Transverse colon (tissue), 4 donors: ENCODE data around the gene BCAM. TPM values are rescaled to one million over a fixed set of nuclear protein-coding genes. Genes with fewer than 3 reads are reported as not detected.
A peak's percentile ranks its signal among the peaks of the same experiment; 100 is the strongest.

Experiments used
- DNase-seq: peaks from one replicate; pipeline ENCODE4 v3.0.0-alpha.2; 2019
- H3K27ac ChIP-seq, 4 donors: fragments of 200-600 bp; sonication (generic); 2 replicates each; pipeline ENCODE4 v1.5.1; 2016 to 2018; ENCODE audit warnings: inconsistent platforms in 4 of 4
- H3K27me3 ChIP-seq: fragments of 200-600 bp; sonication (generic); 2 replicates; pipeline ENCODE4 v1.5.1; 2017; ENCODE audit warnings: inconsistent platforms
- H3K36me3 ChIP-seq, 4 donors: fragments of 200-600 bp; sonication (generic); 2 replicates each; pipeline ENCODE4 v1.5.1; 2017 to 2019; ENCODE audit warnings: inconsistent platforms in 4 of 4
- H3K4me1 ChIP-seq, 4 donors: fragments of 200-600 bp; sonication (generic); 2 replicates each; pipeline ENCODE4 v1.5.1; 2017 to 2020; ENCODE audit warnings: inconsistent platforms in 4 of 4
- H3K4me3 ChIP-seq, 4 donors: fragments of 200-600 bp; sonication (generic); 1 replicate in 1 of 4; 2 replicates in 3 of 4; pipeline versions ENCODE4 v1.5.1 to v1.6.1; 2017 to 2019; ENCODE audit warnings: inconsistent platforms in 4 of 4
- H3K9me3 ChIP-seq, 2 donors: fragments of 200-600 bp; sonication (generic); 2 replicates each; pipeline ENCODE4 v1.5.1; 2017 to 2019; ENCODE audit warnings: inconsistent platforms in 2 of 2
- CTCF ChIP-seq, 5 experiments: fragments of 200-600 bp in 3 of 5; fragments of 450-650 bp in 2 of 5; sonication (generic) in 3 of 5; IDR thresholded peaks; 1 replicate in 2 of 5; 2 replicates in 3 of 5; pipeline ENCODE4 v1.5.1; 2016 to 2017; ENCODE audit warnings: antibody characterized with exemption in 5 of 5, inconsistent platforms in 3 of 5, mild to moderate bottlenecking in 2 of 5, moderate library complexity in 1 of 5
- EP300 ChIP-seq: sonication (generic); formaldehyde crosslinking; IDR thresholded peaks from one replicate; pipeline ENCODE4 v1.6.1; 2017; ENCODE audit warnings: antibody characterized with exemption, low read depth
- POLR2A ChIP-seq: fragments of 450-650 bp; IDR thresholded peaks from one replicate; pipeline ENCODE4 v1.6.1; 2016; ENCODE audit warnings: antibody characterized with exemption, mild to moderate bottlenecking, moderate library complexity
- POLR2AphosphoS5 ChIP-seq, 3 donors: sonication (generic); formaldehyde crosslinking; IDR thresholded peaks; one replicate each; pipeline ENCODE4 v1.6.1; 2016; ENCODE audit warnings: antibody characterized with exemption in 3 of 3
- WGBS, 2 donors: methylation state at CpG; one replicate each; pipeline ENCODE4 v1.1.5; 2018; ENCODE audit warnings: low coverage in 1 of 2; 5-methylcytosine and 5-hydroxymethylcytosine counted together
- in situ Hi-C, 4 donors: fragments of 200-750 bp; cut with MboI; loops; one replicate each; pipeline versions ENCODE4 v1.15.0 to v1.15.1; 2017; ENCODE audit warnings: low sequenced_read_pairs in 3 of 4, low pct_ligation_motif_present in 1 of 4, low pct_unique_long_range_greater_than_20kb in 1 of 4
- intact Hi-C: fragments of 100-400 bp; cut with DNase I; formaldehyde crosslinking; loops from one replicate; pipeline ENCODE4 v1.15.1; 2023; ENCODE audit warnings: low total_unique reads
- total RNA-seq, 4 donors: library from RNA; depleted of rRNA; stranded (reverse); fragments of >200 nt; gene quantifications; one replicate each; pipeline ENCODE4 v1.1.0, GENCODE V29; 2016

The BCAM gene
- total RNA-seq, 4 donors from 2014 or later, result 7.9 to 95.1 (median 23.1) TPM

- no peak overlapping the region for H3K27ac ChIP-seq
- 66 to 71% methylated on average over 4 to 10 of the region's 10 CpGs for WGBS, 2 donors
- in situ Hi-C loops, result loop anchor here in 2 of 4 donors (5.0 to 25.0 kb wide), 2 partner anchors 43 to 212 kb away; no protein-coding TSS in a partner anchor
- DNase-seq, result no peak
- intact Hi-C loops, result loop anchor here (1.0 kb wide), 1 partner anchor 45 kb away; no protein-coding TSS in a partner anchor
- peaks cover 0 to 10% (median 0%) of the 10 kb centered on the region in 4 donors for H3K4me1 ChIP-seq
- H3K9me3 ChIP-seq, result no peaks in the 10 kb centered on the region
- no peaks in the 10 kb centered on the region for H3K36me3 ChIP-seq
- no peaks in the 10 kb centered on the region for H3K27me3 ChIP-seq
- no peak overlapping the region for H3K4me3 ChIP-seq
- no peak for TF ChIP-seq POLR2AphosphoS5 (IDR thresholded peaks at IDR 0.05)
- TF ChIP-seq CTCF (IDR thresholded peaks at IDR 0.05), result no peak
- TF ChIP-seq EP300, result no peak
- TF ChIP-seq POLR2A, result no peak
Observed at GRCh38 chr19:44799627-44800346, 9.1 kb upstream of the BCAM start.

GRCh38 chr19:44800461-44800860 is 8.4 kb upstream of the BCAM start:
- peak; percentile 88 for DNase-seq
- in situ Hi-C loops (no loop called here), intact Hi-C loops (loop anchor here (1.0 kb wide), 1 partner anchor 44 kb away; no protein-coding TSS in a partner anchor)
- H3K27ac ChIP-seq, result no peak overlapping the region
- H3K36me3 ChIP-seq, result no peaks in the 10 kb centered on the region
- TF ChIP-seq CTCF (IDR thresholded peaks at IDR 0.05) (peak; percentile 88 to 97 (median 94)), POLR2AphosphoS5 (IDR thresholded peaks at IDR 0.05) (peak in 1 of 3 donors; percentile 43), EP300 (no peak)
- 0% methylated on average over 3 of the region's 3 CpGs; no CpG with 5 or more reads in 1 of the 2 donors for WGBS, 2 donors
- H3K4me1 ChIP-seq, result peaks cover 0 to 10% (median 0%) of the 10 kb centered on the region in 4 donors
- H3K4me3 ChIP-seq, result no peak overlapping the region
- no peaks in the 10 kb centered on the region for H3K27me3 ChIP-seq
- H3K9me3 ChIP-seq, result no peaks in the 10 kb centered on the region

GRCh38 chr19:44803442-44804428 is 5.2 kb upstream of the BCAM start:
- Histone ChIP-seq H3K27me3 (no peaks in the 10 kb centered on the region), H3K4me3 (no peak overlapping the region), H3K36me3 (no peaks in the 10 kb centered on the region), H3K4me1 (peaks cover 8 to 17% (median 10%) of the 10 kb centered on the region in 4 donors), H3K27ac (no peak overlapping the region), H3K9me3 (no peaks in the 10 kb centered on the region)
- in situ Hi-C loops (no loop called here), intact Hi-C loops (no loop called here)
- 90 to 94% methylated on average over 9 to 13 of the region's 13 CpGs for WGBS, 2 donors
- DNase-seq, result no peak
- peak in 1 of 3 donors; percentile 13 for TF ChIP-seq POLR2AphosphoS5 (IDR thresholded peaks at IDR 0.05)
- no peak for TF ChIP-seq POLR2A
- TF ChIP-seq EP300, result no peak

- TF ChIP-seq EP300, result no peak
- TF ChIP-seq POLR2A, result no peak
- no peak for TF ChIP-seq POLR2AphosphoS5 (IDR thresholded peaks at IDR 0.05)
- no peak for TF ChIP-seq CTCF (IDR thresholded peaks at IDR 0.05)
- H3K27ac ChIP-seq, result no peak overlapping the region
- H3K4me3 ChIP-seq, result no peak overlapping the region
- in situ Hi-C loops (no loop called here), intact Hi-C loops (no loop called here)
- no peaks in the 10 kb centered on the region for H3K36me3 ChIP-seq
- DNase-seq, result no peak
- peaks cover 15 to 26% (median 22%) of the 10 kb centered on the region in 4 donors for H3K4me1 ChIP-seq
- H3K27me3 ChIP-seq, result peaks cover 3% of the 10 kb centered on the region
- no peaks in the 10 kb centered on the region for H3K9me3 ChIP-seq
- 50 to 86% methylated on average over 1 to 7 of the region's 7 CpGs for WGBS, 2 donors
Observed at GRCh38 chr19:44806291-44806690, 2.6 kb upstream of the BCAM start.
